HG02759 (cell line): ENCODE data around the gene PPP1R13B.

Experiments
- ATAC-seq: cut with Tn5 transposase; IDR thresholded peaks from one replicate; pipeline ENCODE4 v1.9.1; 2021; ENCODE audit warnings: mild to moderate bottlenecking, moderate library complexity; ENCODE audit not compliant: unreplicated experiment

Gene PPP1R13B

GRCh38 chr14:103702497-103703432, 144.6 kb downstream of the PPP1R13B start:
- ATAC-seq: no peak

GRCh38 chr14:103702095-103702494, 145.3 kb downstream of the PPP1R13B start:
- no peak for ATAC-seq

GRCh38 chr14:103700753-103701490, 146.5 kb downstream of the PPP1R13B start:
- no peak for ATAC-seq

- ATAC-seq: no peak
These were observed 147.2 kb downstream of the PPP1R13B start for GRCh38 chr14:103699901-103700752.

- no peak for ATAC-seq
These were observed 148.1 kb downstream of the PPP1R13B start for GRCh38 chr14:103699261-103699661.

- ATAC-seq: no peak
These were observed 148.8 kb downstream of the PPP1R13B start for GRCh38 chr14:103698380-103699260.

GRCh38 chr14:103697603-103698379, 149.6 kb downstream of the PPP1R13B start:
- no peak for ATAC-seq

GRCh38 chr14:103697206-103697602, 150.2 kb downstream of the PPP1R13B start:
- no peak for ATAC-seq

GRCh38 chr14:103696466-103697071, 150.8 kb downstream of the PPP1R13B start:
- ATAC-seq: no peak

GRCh38 chr14:103696070-103696402, 151.3 kb downstream of the PPP1R13B start:
- ATAC-seq: no peak

- no peak for ATAC-seq
These were observed 151.9 kb downstream of the PPP1R13B start for GRCh38 chr14:103695296-103696069.

GRCh38 chr14:103694572-103695026, 152.8 kb downstream of the PPP1R13B start:
- no peak for ATAC-seq

- no peak for ATAC-seq
These were observed 153.9 kb downstream of the PPP1R13B start for GRCh38 chr14:103693515-103693914.

GRCh38 chr14:103692871-103693270, 154.5 kb downstream of the PPP1R13B start:
- no peak for ATAC-seq

GRCh38 chr14:103692159-103692558, 155.2 kb downstream of the PPP1R13B start:
- ATAC-seq: peak; percentile 36

GRCh38 chr14:103691655-103692054, 155.7 kb downstream of the PPP1R13B start:
- peak; percentile 81 for ATAC-seq

GRCh38 chr14:103690332-103690731, 157.0 kb downstream of the PPP1R13B start:
- ATAC-seq: no peak
